Upper lobe of right lung (tissue), 1 donor: ENCODE results near the gene PPIA. TPM values are rescaled to one million over a fixed set of nuclear protein-coding genes. Genes with fewer than 3 reads are reported as not detected.
"Not testable (repeated sequence)": the region's sequence is repeated elsewhere in the genome, so short reads cannot be mapped to it uniquely, and the experiment has no call there.

ENCODE experiments used
- ATAC-seq: fragments of 200-7000 bp; cut with Tn5 transposase; one replicate; pipeline ENCODE4 v1.9.1; 2020; ENCODE audit warnings: mild to moderate bottlenecking, moderate library complexity
- DNase-seq: peaks from one replicate; pipeline ENCODE4 v3.0.0-alpha.2; 2020
- H3K27ac ChIP-seq: fragments of 200-600 bp; one replicate; pipeline ENCODE4 v1.8.0; 2022
- H3K27me3 ChIP-seq: fragments of 200-600 bp; one replicate; pipeline ENCODE4 v1.8.0; 2022; ENCODE audit warnings: mild to moderate bottlenecking
- H3K36me3 ChIP-seq: fragments of 200-600 bp; one replicate; pipeline ENCODE4 v1.8.0; 2022
- H3K4me1 ChIP-seq: fragments of 200-600 bp; one replicate; pipeline ENCODE4 v1.8.0; 2022
- H3K4me3 ChIP-seq: fragments of 200-600 bp; one replicate; pipeline ENCODE4 v1.8.0; 2022; ENCODE audit warnings: mild to moderate bottlenecking
- H3K9me3 ChIP-seq: fragments of 200-600 bp; one replicate; pipeline ENCODE4 v1.8.0; 2022
- intact Hi-C: fragments of 100-400 bp; cut with DNase I; formaldehyde crosslinking; loops from one replicate; pipeline ENCODE4 v1.11.0; 2022
- total RNA-seq: library from RNA; stranded (reverse); fragmentation: NEBNext Ultra II Directional; extraction: Animal tissue kit (Norgen Biotek cat#: 25700); gene quantifications from one replicate; pipeline ENCODE4 v1.2.1, GENCODE V29; 2021
- TF ChIP-seq, protein P1 (sequence below): fragments of 200-600 bp; IDR thresholded peaks from one replicate; pipeline ENCODE4 v1.8.0; 2022; ENCODE audit warnings: antibody characterized with exemption
- donor health status: DM: no; HTN: yes; CAD: no; lungs with severe emphysema.

Gene PPIA
- total RNA-seq, 1 donor from 2014 or later, result 970 TPM

DNA sequence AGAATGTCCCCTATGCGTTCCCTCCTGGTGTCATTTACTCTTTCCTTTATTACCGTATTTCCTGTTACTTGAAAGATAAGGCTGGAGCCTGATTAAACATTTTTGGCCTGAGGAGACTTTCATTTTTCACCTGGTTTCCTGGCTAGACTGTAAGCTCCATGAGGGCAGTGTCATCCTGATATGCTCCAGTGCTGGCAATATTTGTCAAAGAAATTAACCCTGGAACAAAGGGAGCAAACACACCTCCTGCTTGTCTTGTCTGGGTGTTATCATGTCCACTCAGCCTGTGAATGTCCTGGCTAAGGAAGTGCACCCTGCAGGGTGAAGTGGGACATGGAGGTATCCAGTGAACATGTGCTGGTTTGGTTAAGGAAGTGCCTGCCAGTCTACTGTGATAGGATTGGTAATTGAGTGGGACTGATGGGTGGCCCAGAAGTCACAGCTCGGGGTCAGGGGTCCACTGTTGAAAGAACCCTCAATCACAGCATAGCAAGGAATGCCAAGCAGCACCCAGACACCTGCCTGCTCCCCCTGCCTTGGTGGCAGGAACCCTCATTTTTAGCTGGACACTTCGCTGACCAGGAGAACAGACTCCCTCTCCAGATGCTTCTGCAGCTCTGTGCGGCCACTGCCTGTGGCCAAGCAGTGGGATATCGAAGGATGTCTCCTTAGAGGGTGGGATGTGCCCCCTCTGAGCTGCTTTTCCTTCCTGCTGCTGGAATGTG, 20.9 kb upstream of the PPIA start:
- Histone ChIP-seq H3K9me3 (no peaks in the 10 kb centered on the region), H3K4me3 (no peak overlapping the region), H3K27me3 (no peaks in the 10 kb centered on the region), H3K4me1 (peaks cover 3% of the 10 kb centered on the region), H3K36me3 (no peaks in the 10 kb centered on the region), H3K27ac (no peak overlapping the region)
- ATAC-seq, result no peak
- TF ChIP-seq, protein P1, sequence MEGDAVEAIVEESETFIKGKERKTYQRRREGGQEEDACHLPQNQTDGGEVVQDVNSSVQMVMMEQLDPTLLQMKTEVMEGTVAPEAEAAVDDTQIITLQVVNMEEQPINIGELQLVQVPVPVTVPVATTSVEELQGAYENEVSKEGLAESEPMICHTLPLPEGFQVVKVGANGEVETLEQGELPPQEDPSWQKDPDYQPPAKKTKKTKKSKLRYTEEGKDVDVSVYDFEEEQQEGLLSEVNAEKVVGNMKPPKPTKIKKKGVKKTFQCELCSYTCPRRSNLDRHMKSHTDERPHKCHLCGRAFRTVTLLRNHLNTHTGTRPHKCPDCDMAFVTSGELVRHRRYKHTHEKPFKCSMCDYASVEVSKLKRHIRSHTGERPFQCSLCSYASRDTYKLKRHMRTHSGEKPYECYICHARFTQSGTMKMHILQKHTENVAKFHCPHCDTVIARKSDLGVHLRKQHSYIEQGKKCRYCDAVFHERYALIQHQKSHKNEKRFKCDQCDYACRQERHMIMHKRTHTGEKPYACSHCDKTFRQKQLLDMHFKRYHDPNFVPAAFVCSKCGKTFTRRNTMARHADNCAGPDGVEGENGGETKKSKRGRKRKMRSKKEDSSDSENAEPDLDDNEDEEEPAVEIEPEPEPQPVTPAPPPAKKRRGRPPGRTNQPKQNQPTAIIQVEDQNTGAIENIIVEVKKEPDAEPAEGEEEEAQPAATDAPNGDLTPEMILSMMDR, result no peak
- intact Hi-C loops, result no loop called here
- DNase-seq, result no peak

DNA sequence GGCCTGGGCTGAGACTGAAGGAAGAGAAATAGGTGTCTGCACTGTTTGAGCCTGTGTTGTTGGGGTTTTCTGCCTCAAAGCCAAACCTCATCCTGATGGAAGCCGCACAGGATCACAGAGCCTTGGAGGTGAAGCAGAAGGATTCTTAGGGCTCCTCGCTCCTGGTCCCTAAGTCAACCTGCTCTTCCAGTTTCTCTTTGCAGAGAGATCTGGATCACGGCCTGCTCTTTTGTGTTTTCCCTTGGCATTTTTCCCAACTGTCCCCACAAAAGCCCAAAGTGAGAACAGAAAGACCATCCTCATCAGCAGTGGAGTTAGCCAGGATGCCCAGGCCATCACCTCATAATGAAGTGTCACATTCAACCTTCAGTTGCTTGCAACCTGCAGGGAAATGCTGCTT, 20.3 kb upstream of the PPIA start:
- no peak overlapping the region for H3K27ac ChIP-seq
- no peak for DNase-seq
- TF ChIP-seq, protein P1, result no peak

DNA sequence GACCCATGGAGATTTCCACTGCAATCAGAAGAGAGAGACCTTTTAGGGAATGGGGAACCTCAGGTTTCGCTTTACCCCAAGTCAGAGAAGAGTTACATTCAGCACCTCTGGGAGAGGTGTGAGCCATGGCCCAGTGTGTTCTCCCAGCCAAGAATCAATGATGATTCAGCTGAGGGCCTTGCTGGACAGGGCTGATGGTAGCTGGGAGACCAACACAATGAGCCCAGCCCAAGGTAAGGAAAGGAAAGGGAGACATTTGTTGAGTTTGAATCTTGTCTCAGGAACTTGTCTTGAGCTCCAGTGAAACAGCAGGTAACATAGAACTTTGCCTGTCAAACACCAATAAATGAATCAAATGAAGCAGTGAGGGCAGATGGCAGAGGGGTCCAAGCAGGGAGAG, 14.0 kb upstream of the PPIA start:
- H3K9me3 ChIP-seq, result no peaks in the 10 kb centered on the region
- ATAC-seq, result no peak

More for the DNA sequence above, 20.3 kb upstream of the PPIA start:
- no peaks in the 10 kb centered on the region for H3K9me3 ChIP-seq
- H3K27me3 ChIP-seq, result no peaks in the 10 kb centered on the region
- H3K4me1 ChIP-seq, result no peaks in the 10 kb centered on the region
- intact Hi-C loops, result no loop called here
- ATAC-seq, result no peak
- no peaks in the 10 kb centered on the region for H3K36me3 ChIP-seq
- H3K4me3 ChIP-seq, result no peak overlapping the region

DNA sequence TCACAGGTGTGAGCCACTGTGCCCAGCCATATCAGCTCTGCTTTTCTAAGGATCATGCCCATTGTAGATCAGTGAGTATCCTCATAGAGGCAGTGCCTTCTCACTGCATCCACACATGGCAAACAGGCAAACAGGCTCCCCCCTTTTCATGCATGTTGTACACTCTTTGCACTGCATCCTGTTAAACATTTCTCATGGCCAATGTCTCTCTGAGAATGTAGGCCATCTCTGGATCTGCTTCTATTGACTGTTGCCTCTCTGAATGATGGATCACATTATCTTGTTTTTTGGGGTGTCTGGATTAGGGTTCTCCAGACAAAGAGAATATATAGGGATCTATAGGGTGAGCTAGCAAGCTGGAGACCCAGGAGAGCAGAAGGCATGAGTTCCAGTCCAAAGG, 13.1 kb upstream of the PPIA start:
- TF ChIP-seq, protein P1, result no peak

More for the DNA sequence above, 14.0 kb upstream of the PPIA start:
- no peaks in the 10 kb centered on the region for H3K27me3 ChIP-seq
- intact Hi-C loops, result no loop called here
- no peak overlapping the region for H3K4me3 ChIP-seq
- H3K4me1 ChIP-seq, result no peaks in the 10 kb centered on the region
- no peaks in the 10 kb centered on the region for H3K36me3 ChIP-seq
- H3K27ac ChIP-seq, result no peak overlapping the region
- no peak for DNase-seq
- TF ChIP-seq, protein P1, result no peak

DNA sequence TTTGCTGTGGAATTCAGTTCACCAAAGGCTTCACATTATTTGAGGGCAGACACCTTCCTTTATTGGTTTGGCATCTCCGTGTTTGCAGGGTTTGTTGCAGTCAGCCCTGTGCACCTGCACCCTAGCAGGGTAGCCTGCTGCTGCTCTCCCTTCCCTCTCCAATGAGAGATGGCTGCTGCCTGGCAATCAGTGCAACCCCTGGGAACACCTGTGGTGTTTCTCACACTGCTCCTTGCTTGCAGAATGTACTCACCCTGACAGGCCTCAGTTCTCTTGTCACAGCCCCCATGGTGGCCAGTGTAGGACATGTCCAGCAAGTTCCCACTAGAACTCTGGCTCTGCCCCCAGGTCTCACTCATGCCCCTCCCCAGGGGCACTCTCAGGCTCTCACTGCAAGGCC, 12.1 kb upstream of the PPIA start:
- intact Hi-C loops, result no loop called here
- H3K4me3 ChIP-seq, result no peak overlapping the region
- no peaks in the 10 kb centered on the region for H3K9me3 ChIP-seq
- no peaks in the 10 kb centered on the region for H3K36me3 ChIP-seq
- ATAC-seq (no peak), DNase-seq (no peak)
- H3K27me3 ChIP-seq, result no peaks in the 10 kb centered on the region
- no peak overlapping the region for H3K27ac ChIP-seq
- H3K4me1 ChIP-seq, result no peaks in the 10 kb centered on the region
- TF ChIP-seq, protein P1, result no peak

More for the DNA sequence above, 13.1 kb upstream of the PPIA start:
- intact Hi-C loops, result no loop called here
- H3K4me3 ChIP-seq, result no peak overlapping the region
- no peaks in the 10 kb centered on the region for H3K36me3 ChIP-seq
- H3K4me1 ChIP-seq, result no peaks in the 10 kb centered on the region
- H3K27me3 ChIP-seq, result no peaks in the 10 kb centered on the region
- H3K27ac ChIP-seq, result no peak overlapping the region
- H3K9me3 ChIP-seq, result no peaks in the 10 kb centered on the region
- no peak for ATAC-seq
- DNase-seq, result no peak

DNA sequence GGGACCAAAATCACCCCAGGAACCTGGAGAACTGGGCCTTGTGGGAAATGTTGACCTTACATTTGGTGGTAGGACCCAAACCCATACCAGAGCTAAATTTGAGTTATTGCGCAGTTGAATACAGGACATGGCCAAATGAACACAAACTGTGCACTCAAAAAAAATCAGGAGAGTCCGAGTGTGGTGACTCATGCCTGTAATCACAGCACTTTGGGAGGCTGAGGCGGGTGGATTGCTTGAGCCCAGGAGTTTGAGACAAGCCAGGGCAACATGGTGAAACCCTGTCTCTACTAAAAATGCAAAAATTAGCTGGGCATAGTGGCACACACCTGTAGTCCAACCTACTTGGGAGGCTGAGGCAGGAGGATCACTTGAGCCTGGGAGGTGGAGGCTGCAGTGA, 11.3 kb upstream of the PPIA start:
- ATAC-seq, H3K4me1 ChIP-seq, H3K27me3 ChIP-seq, DNase-seq, H3K36me3 ChIP-seq, intact Hi-C loops, H3K27ac ChIP-seq, H3K4me3 ChIP-seq, H3K9me3 ChIP-seq: not testable (repeated sequence)
